ENCODE results near the gene C2CD4A.

DNA sequence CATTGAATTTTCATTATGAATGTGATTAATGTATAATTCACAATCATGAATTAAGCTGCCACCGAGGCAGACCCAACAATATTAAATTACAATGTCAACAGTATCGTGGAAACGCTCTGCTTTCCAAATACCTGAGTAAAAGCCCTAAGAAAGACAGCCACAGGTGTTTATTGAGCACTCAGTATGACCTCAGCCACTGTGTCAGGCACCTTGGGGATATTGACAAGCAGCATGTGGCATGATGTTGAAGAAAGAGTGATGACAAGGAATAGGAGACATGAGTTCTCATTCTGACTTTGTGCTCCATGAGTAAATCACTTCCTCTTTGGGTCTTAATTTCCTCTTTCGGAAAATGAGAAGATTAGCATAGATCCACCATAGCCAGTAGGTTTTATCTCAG, 12.8 kb downstream of the C2CD4A start:
- TF ChIP-seq SUZ12 (IDR thresholded peaks at IDR 0.05; ENCODE audit: extremely low read depth, insufficient read depth, insufficient read length) (no peak), ZNF274 (IDR thresholded peaks at IDR 0.05; ENCODE audit: low read depth, low read length) (no peak)

Measured in NT2/D1 (cell line).